NCI-H2107 (cell line): ENCODE measurements around the gene TTLL5.
A peak's percentile ranks its signal among the peaks of the same experiment; 100 is the strongest.

Experiments
- DNase-seq: peaks from one replicate; lab custom pipeline; 2025; lab: John Stamatoyannopoulos, UW

Gene TTLL5

GRCh38 chr14:75660630-75661498, at the start of gene TTLL5, which contains the start of gene ERG28:
TTLL5 (plus strand) TSS chr14:75661246; CDS start chr14:75663150, 1,904 bp downstream.
ERG28 (minus strand) TSS chr14:75660876; CDS start chr14:75657502, 3,374 bp downstream.
- peak; percentile 100 for DNase-seq

GRCh38 chr14:75612157-75612556, 48.9 kb upstream of the TTLL5 start:
- DNase-seq: no peak

- DNase-seq: no peak
Measured at GRCh38 chr14:75614179-75614578, 46.9 kb upstream of the TTLL5 start.

- DNase-seq: no peak
Measured at GRCh38 chr14:75615200-75615599, 45.8 kb upstream of the TTLL5 start.

- DNase-seq: no peak
Measured at GRCh38 chr14:75619548-75619947, 41.5 kb upstream of the TTLL5 start.

- DNase-seq: no peak
Measured at GRCh38 chr14:75625034-75625433, 36.0 kb upstream of the TTLL5 start.

- no peak for DNase-seq
Measured at GRCh38 chr14:75626396-75626795, 34.6 kb upstream of the TTLL5 start.

- DNase-seq: no peak
Measured at GRCh38 chr14:75626863-75627262, 34.2 kb upstream of the TTLL5 start.

GRCh38 chr14:75627406-75627805, 33.6 kb upstream of the TTLL5 start:
- no peak for DNase-seq

- DNase-seq: no peak
Measured at GRCh38 chr14:75628816-75629215, 32.2 kb upstream of the TTLL5 start.

- peak; percentile 35 for DNase-seq
Measured at GRCh38 chr14:75630695-75631452, 30.2 kb upstream of the TTLL5 start.

GRCh38 chr14:75631453-75631831, 29.6 kb upstream of the TTLL5 start:
- DNase-seq: no peak

GRCh38 chr14:75634848-75635247, 26.2 kb upstream of the TTLL5 start:
- no peak for DNase-seq

- no peak for DNase-seq
Measured at GRCh38 chr14:75636100-75636692, 24.9 kb upstream of the TTLL5 start.

- DNase-seq: no peak
Measured at GRCh38 chr14:75640876-75641275, 20.2 kb upstream of the TTLL5 start.

GRCh38 chr14:75643985-75644384, 17.1 kb upstream of the TTLL5 start:
- DNase-seq: no peak

- no peak for DNase-seq
Measured at GRCh38 chr14:75645056-75645455, 16.0 kb upstream of the TTLL5 start.

- DNase-seq: no peak
Measured at GRCh38 chr14:75646762-75647161, 14.3 kb upstream of the TTLL5 start.

GRCh38 chr14:75647640-75648039, 13.4 kb upstream of the TTLL5 start:
- no peak for DNase-seq

GRCh38 chr14:75648066-75648838, 12.8 kb upstream of the TTLL5 start:
- DNase-seq: no peak

- DNase-seq: no peak
Measured at GRCh38 chr14:75649337-75649736, 11.7 kb upstream of the TTLL5 start.

- DNase-seq: no peak
Measured at GRCh38 chr14:75649773-75650172, 11.3 kb upstream of the TTLL5 start.
